Bronchial epithelial cell (primary cell): Measurements from ENCODE around the gene MARCHF6. TPM values are rescaled to one million over a fixed set of nuclear protein-coding genes. Genes with fewer than 3 reads are reported as not detected.

Experiments
- DNase-seq: peaks from one replicate; pipeline ENCODE4 v3.0.0-alpha.2; 2010; ENCODE audit warnings: low read depth
- FAIRE-seq: peaks from 2 replicates; lab custom pipeline; 2011; peaks lifted over from hg19 to GRCh38; lab: Jason Lieb, UNC
- H3K27me3 ChIP-seq: 2 replicates; pipeline ENCODE4 v1.5.1; 2011; ENCODE audit warnings: low read length; ENCODE audit not compliant: control insufficient read depth, insufficient read depth
- H3K36me3 ChIP-seq: 2 replicates; pipeline ENCODE4 v1.5.1; 2011; ENCODE audit warnings: low read length; ENCODE audit not compliant: control insufficient read depth, insufficient read depth
- H3K4me3 ChIP-seq: 2 replicates; pipeline ENCODE4 v1.5.1; 2011; ENCODE audit warnings: mild to moderate bottlenecking, low read depth, low read length, control low read depth
- total RNA-seq: library from RNA; depleted of rRNA; stranded (reverse); fragments of >200 nt; gene quantifications from 2 replicates; pipeline ENCODE4 v1.2.1, GENCODE V29; 2014
- TF ChIP-seq, protein P1 (sequence below): IDR thresholded peaks from 2 replicates; pipeline ENCODE4 v1.5.1; 2011; ENCODE audit warnings: mild to moderate bottlenecking, moderate library complexity, low read length, control low read depth, inconsistent platforms; ENCODE audit not compliant: insufficient read depth, severe bottlenecking

MARCHF6 gene
- total RNA-seq, 1 donor from 2014 or later: 62.7 TPM

DNA sequence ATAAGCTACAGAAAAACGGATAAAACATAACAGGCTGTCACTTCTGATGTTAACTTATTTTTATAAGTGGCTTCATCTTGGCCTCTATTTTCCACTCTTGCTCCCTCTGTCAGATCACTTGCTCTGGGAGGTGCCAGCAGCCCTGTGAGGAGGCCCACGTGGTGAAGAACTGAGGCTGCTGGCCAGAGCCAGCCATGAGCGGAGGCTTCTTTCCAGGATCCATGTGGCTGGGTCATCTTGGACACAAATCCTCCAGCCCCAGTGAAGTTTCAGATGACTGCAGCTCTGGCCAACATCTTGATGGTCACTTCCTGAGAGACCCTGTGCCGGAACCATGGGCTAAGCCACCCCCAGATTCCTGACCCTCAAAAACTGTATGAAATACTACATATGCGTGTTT lies 38.3 kb upstream of the MARCHF6 start:
- DNase-seq (no peak), FAIRE-seq (no peak)
- Histone ChIP-seq H3K4me3 (no peak overlapping the region), H3K27me3 (no peaks in the 10 kb centered on the region), H3K36me3 (no peaks in the 10 kb centered on the region)
- TF ChIP-seq, protein P1, sequence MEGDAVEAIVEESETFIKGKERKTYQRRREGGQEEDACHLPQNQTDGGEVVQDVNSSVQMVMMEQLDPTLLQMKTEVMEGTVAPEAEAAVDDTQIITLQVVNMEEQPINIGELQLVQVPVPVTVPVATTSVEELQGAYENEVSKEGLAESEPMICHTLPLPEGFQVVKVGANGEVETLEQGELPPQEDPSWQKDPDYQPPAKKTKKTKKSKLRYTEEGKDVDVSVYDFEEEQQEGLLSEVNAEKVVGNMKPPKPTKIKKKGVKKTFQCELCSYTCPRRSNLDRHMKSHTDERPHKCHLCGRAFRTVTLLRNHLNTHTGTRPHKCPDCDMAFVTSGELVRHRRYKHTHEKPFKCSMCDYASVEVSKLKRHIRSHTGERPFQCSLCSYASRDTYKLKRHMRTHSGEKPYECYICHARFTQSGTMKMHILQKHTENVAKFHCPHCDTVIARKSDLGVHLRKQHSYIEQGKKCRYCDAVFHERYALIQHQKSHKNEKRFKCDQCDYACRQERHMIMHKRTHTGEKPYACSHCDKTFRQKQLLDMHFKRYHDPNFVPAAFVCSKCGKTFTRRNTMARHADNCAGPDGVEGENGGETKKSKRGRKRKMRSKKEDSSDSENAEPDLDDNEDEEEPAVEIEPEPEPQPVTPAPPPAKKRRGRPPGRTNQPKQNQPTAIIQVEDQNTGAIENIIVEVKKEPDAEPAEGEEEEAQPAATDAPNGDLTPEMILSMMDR: no peak

- no peak for FAIRE-seq
- Histone ChIP-seq H3K27me3 (no peaks in the 10 kb centered on the region), H3K4me3 (no peak overlapping the region), H3K36me3 (no peaks in the 10 kb centered on the region)
- TF ChIP-seq, protein P1: no peak
- no peak for DNase-seq
Measured at GRCh38 chr5:10315824-10316509, 37.5 kb upstream of the MARCHF6 start.

GRCh38 chr5:10317825-10318682 lies 35.4 kb upstream of the MARCHF6 start:
- TF ChIP-seq, protein P1: no peak
- H3K4me3 ChIP-seq: no peak overlapping the region
- H3K36me3 ChIP-seq: no peaks in the 10 kb centered on the region
- FAIRE-seq (no peak), DNase-seq (no peak)
- H3K27me3 ChIP-seq: no peaks in the 10 kb centered on the region

DNA sequence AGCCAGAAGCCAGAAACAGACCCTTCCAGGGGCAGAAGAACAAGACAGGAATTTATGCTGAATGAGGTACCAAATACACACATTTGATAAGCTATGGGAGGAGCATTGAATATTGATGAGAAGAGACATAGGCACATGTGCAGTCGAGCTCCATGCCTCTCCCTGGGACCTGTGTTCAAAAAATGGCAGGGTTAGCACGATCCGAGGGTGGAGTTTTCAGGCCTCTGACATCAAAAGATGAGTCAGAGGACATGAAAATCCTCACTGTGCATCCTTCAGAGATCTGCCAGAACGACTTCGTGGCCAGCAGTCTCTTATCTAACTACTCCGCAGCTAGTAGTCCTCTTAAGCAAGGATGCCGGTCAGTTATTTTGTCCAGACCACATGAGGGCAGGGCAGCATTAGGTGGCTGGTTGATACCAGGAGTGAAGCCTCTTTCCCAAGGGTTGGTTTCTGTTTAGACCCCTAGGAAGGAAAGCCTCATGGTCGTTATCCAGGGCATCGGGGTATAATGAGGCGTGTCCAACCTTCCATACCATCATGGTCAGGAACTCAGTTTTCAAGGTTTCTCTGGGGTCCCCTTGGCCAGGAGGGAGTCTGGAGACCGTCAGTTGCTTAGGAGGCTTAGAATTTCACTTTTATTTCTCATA lies 34.2 kb upstream of the MARCHF6 start:
- no peaks in the 10 kb centered on the region for H3K27me3 ChIP-seq
- TF ChIP-seq, protein P1: no peak
- FAIRE-seq (no peak), DNase-seq (no peak)
- H3K4me3 ChIP-seq: no peak overlapping the region
- H3K36me3 ChIP-seq: no peaks in the 10 kb centered on the region

GRCh38 chr5:10320793-10321192 lies 32.7 kb upstream of the MARCHF6 start:
- no peak for DNase-seq
- H3K27me3 ChIP-seq: no peaks in the 10 kb centered on the region

More at GRCh38 chr5:10320793-10321192, 32.7 kb upstream of the MARCHF6 start:
- no peak for FAIRE-seq
- Histone ChIP-seq H3K4me3 (no peak overlapping the region), H3K36me3 (no peaks in the 10 kb centered on the region)
- TF ChIP-seq, protein P1: no peak
